ENCODE measurements around the gene CHID1. TPM values are rescaled to one million over a fixed set of nuclear protein-coding genes. Genes with fewer than 3 reads are reported as not detected.

Gene CHID1
- total and polyA plus RNA-seq, 2 donors (not counting 1 experiment from before 2014, with no cell fraction given): 31.0 to 68.1 TPM

DNA sequence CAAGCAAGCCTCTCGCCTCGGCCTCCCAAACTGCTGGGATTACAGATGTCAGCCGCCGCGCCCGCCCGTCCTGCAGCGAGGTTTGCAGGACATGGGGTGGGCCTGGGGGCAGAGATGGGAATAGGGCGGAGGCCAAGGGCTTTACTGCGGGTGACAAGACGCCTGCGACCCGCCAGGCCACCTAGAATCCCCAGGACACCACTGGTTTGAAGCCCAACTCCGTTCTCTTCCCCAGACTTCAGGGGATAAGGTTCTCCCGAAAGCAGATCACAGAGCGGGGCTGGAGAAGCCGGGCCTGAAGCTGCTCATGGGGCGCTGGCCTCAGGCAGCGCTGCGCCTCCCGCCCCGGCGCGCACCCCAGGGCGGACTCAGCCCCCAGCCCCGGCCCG lies 68.6 kb downstream of the CHID1 start:
- WGBS (ENCODE audit: insufficient coverage): 1% methylated on average over 21 of the region's 27 CpGs
- ATAC-seq (ENCODE audit: low read depth) (peak; percentile 29), DNase-seq (no peak)
- Mint-ChIP-seq H3K9me3 (ENCODE audit: insufficient read depth) (no peaks in the 10 kb centered on the region), H3K4me1 (peaks cover 27% of the 10 kb centered on the region), H3K27me3 (no peaks in the 10 kb centered on the region), H3K4me3 (peak overlapping the region; percentile 88), H3K27ac (peak overlapping the region; percentile 91)
- CTCF ChIA-PET: no interaction called here
- intact Hi-C loops (cut with micrococcal nuclease): loop anchor here (1.0 to 5.0 kb wide), 5 partner anchors 9 to 1010 kb away; partner anchors contain the start of genes CHID1, LSP1 and RPLP2
- Histone ChIP-seq H3K4me1 (ENCODE audit: control insufficient read depth in 2 of 2, insufficient read depth in 2 of 2, low read length in 2 of 2) (peaks cover 26 to 37% of the 10 kb centered on the region in 2 donors), H3K4me3 (ENCODE audit: control extremely low read depth in 1 of 5, extremely low read depth in 1 of 5, insufficient read depth in 1 of 5, low read depth in 2 of 5, low read length in 4 of 5) (peak overlapping the region; percentile 69 to 96 (median 76)), H3K27me3 (replicated peaks in 1 of 4; ENCODE audit: control extremely low read depth in 1 of 4, control insufficient read depth in 3 of 4, insufficient read depth in 4 of 4, low read length in 3 of 4) (peaks cover 0 to 26% (median 6%) of the 10 kb centered on the region in 4 experiments), H3K4me2 (replicated peaks; ENCODE audit: low read depth, low read length, poor library complexity, severe bottlenecking) (peak overlapping the region; percentile 88), H3K27ac (ENCODE audit: low read length in 2 of 2) (peak overlapping the region in 1 of 2 donors; percentile 93), H2AFZ (ENCODE audit: insufficient read depth, low read depth, low read length, poor library complexity, severe bottlenecking) (peak overlapping the region; percentile 96), H3K9ac (ENCODE audit: low read length) (peak overlapping the region; percentile 85), H3K79me2 (ENCODE audit: control insufficient read depth, insufficient read depth, low read length) (peaks cover 20% of the 10 kb centered on the region), H3K36me3 (replicated peaks in 1 of 2; ENCODE audit: control extremely low read depth in 1 of 2, control insufficient read depth in 1 of 2, extremely low read depth in 1 of 2, insufficient read depth in 2 of 2, low read length in 1 of 2) (peaks cover 0 to 19% of the 10 kb centered on the region in 2 experiments), H4K20me1 (ENCODE audit: control insufficient read depth, insufficient read depth, low read length, poor library complexity, severe bottlenecking) (peaks cover 43% of the 10 kb centered on the region), H3K9me3 (ENCODE audit: control extremely low read depth in 1 of 3, control insufficient read depth in 2 of 3, insufficient read depth in 1 of 3, low read length in 2 of 3) (no peaks in the 10 kb centered on the region)
- no peak for TF ChIP-seq CTCF (IDR thresholded peaks at IDR 0.05)
- TF ChIP-seq EZH2 (IDR thresholded peaks at IDR 0.05; ENCODE audit: borderline replicate concordance, insufficient read depth, low read depth, low read length, poor library complexity, severe bottlenecking): no peak
- POLR2A ChIA-PET: interaction anchor here (1.2 to 5.2 kb wide), 4 partner anchors 13 to 48 kb away, joined by 3 to 29 read pairs (median 15); partner anchors contain the start of genes CRACR2B, PNPLA2 and RPLP2

DNA sequence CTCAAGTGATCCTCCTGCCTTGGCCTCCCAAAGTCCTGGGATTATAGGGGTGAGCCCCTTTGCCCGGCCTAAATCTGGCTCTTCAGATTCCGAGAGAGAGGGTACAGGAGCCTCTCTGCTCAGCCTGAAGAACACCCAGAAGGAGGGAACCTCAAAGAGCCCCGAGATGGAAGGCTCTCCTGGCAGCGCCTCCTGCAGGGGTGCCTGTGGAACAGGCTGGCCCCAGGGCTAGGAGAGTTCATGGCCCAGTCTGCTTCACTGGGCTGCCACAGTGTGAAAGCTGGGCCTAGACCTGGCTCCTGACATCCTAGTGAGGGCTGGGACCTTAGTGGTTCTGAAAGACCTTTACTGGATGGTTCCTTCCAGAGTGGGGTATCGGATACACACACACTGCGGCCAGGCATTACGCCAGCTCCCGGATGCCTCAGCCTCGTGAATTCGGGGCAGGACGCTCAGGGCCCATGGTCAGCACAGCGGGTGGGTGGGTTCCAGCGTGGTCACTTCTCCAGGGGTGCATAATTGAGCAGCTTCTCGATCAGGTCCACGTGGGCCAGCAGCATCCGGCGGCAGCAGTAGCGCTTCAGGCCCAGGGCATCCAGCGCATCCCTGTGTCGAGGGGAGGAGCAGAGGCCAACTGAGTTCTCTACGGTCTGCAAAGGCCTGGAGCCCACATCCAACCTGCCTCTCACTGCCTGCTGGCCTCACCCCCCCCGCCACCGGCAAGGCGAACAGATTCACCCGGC lies 70.6 kb downstream of the CHID1 start:
- no peaks in the 10 kb centered on the region for H3K9me3 ChIP-seq (ENCODE audit: control extremely low read depth in 1 of 3, control insufficient read depth in 2 of 3, insufficient read depth in 1 of 3, low read length in 2 of 3)
- DNase-seq (no peak), ATAC-seq (ENCODE audit: low read depth) (no peak)
- no peak overlapping the region for H3K27ac ChIP-seq (ENCODE audit: low read length in 2 of 2)
- H3K9me3 Mint-ChIP-seq (ENCODE audit: insufficient read depth): no peaks in the 10 kb centered on the region
- POLR2A ChIA-PET: interaction anchor here (0.7 to 5.2 kb wide), 2 partner anchors 15 to 21 kb away, joined by 4 to 29 read pairs; partner anchors contain the start of gene PNPLA2
- intact Hi-C loops (cut with micrococcal nuclease): loop anchor here (5.0 kb wide), 1 partner anchor 1012 kb away; the partner anchor contains the start of gene LSP1
- H3K36me3 ChIP-seq (replicated peaks in 1 of 2; ENCODE audit: control extremely low read depth in 1 of 2, control insufficient read depth in 1 of 2, extremely low read depth in 1 of 2, insufficient read depth in 2 of 2, low read length in 1 of 2): peaks cover 0 to 19% of the 10 kb centered on the region in 2 experiments
- peak overlapping the region; percentile 72 for H3K4me3 Mint-ChIP-seq
- peaks cover 20% of the 10 kb centered on the region for H3K79me2 ChIP-seq (ENCODE audit: control insufficient read depth, insufficient read depth, low read length)
- WGBS (ENCODE audit: insufficient coverage): 96% methylated on average over 20 of the region's 25 CpGs
- peaks cover 0 to 21% (median 7%) of the 10 kb centered on the region in 4 experiments for H3K27me3 ChIP-seq (replicated peaks in 1 of 4; ENCODE audit: control extremely low read depth in 1 of 4, control insufficient read depth in 3 of 4, insufficient read depth in 4 of 4, low read length in 3 of 4)
- peaks cover 27% of the 10 kb centered on the region for H3K4me1 Mint-ChIP-seq
- TF ChIP-seq CTCF (IDR thresholded peaks at IDR 0.05) (no peak), EZH2 (IDR thresholded peaks at IDR 0.05; ENCODE audit: borderline replicate concordance, insufficient read depth, low read depth, low read length, poor library complexity, severe bottlenecking) (no peak)
- peaks cover 26 to 37% of the 10 kb centered on the region in 2 donors for H3K4me1 ChIP-seq (ENCODE audit: control insufficient read depth in 2 of 2, insufficient read depth in 2 of 2, low read length in 2 of 2)
- H3K9ac ChIP-seq (ENCODE audit: low read length): no peak overlapping the region
- no peak overlapping the region for H3K4me2 ChIP-seq (replicated peaks; ENCODE audit: low read depth, low read length, poor library complexity, severe bottlenecking)
- no peaks in the 10 kb centered on the region for H3K27me3 Mint-ChIP-seq
- no peak overlapping the region for H3K4me3 ChIP-seq (ENCODE audit: control extremely low read depth in 1 of 5, extremely low read depth in 1 of 5, insufficient read depth in 1 of 5, low read depth in 2 of 5, low read length in 4 of 5)
- CTCF ChIA-PET: no interaction called here
- peak overlapping the region; percentile 37 for H3K27ac Mint-ChIP-seq
- H4K20me1 ChIP-seq (ENCODE audit: control insufficient read depth, insufficient read depth, low read length, poor library complexity, severe bottlenecking): peaks cover 48% of the 10 kb centered on the region
- no peak overlapping the region for H2AFZ ChIP-seq (ENCODE audit: insufficient read depth, low read depth, low read length, poor library complexity, severe bottlenecking)
